Body of pancreas (tissue), 4 donors: ENCODE measurements around the gene PLA2G2C. TPM values are rescaled to one million over a fixed set of nuclear protein-coding genes. Genes with fewer than 3 reads are reported as not detected.

Source experiments
- ATAC-seq: fragments of 150-250 bp; one replicate; pipeline ENCODE4 v1.9.1; 2016
- DNase-seq, 4 donors: peaks; one replicate each; pipeline ENCODE4 v3.0.0-alpha.2; 2019
- H3K27ac ChIP-seq, 4 donors: fragments of 200-600 bp; sonication (generic); 1 replicate in 3 of 4; 2 replicates in 1 of 4; pipeline versions ENCODE4 v1.5.1 to v1.6.1; 2016 to 2019; ENCODE audit warnings: mild to moderate bottlenecking in 1 of 4, mixed read lengths in 1 of 4, moderate library complexity in 1 of 4
- H3K27me3 ChIP-seq, 2 donors: fragments of 200-600 bp; sonication (generic); one replicate each; pipeline ENCODE4 v1.6.0; 2016; ENCODE audit warnings: mild to moderate bottlenecking in 1 of 2
- H3K36me3 ChIP-seq, 2 donors: fragments of 200-600 bp; sonication (generic); replicated peaks in 1 of 2; 2 replicates each; pipeline ENCODE4 v1.5.1; 2016; ENCODE audit warnings: low read depth in 2 of 2; ENCODE audit not compliant: insufficient read depth in 1 of 2
- H3K4me1 ChIP-seq: fragments of 200-600 bp; sonication (generic); one replicate; pipeline ENCODE4 v1.6.0; 2016
- H3K4me3 ChIP-seq, 2 donors: fragments of 200-600 bp; sonication (generic); 1 replicate in 1 of 2; 2 replicates in 1 of 2; pipeline ENCODE4 v1.5.1; 2016 to 2019
- H3K9me3 ChIP-seq, 3 donors: fragments of 200-600 bp; sonication (generic); 1 replicate in 2 of 3; 2 replicates in 1 of 3; pipeline ENCODE4 v1.5.1; 2016
- POLR2A ChIP-seq, 3 donors: fragments of 450-650 bp; IDR thresholded peaks; one replicate each; pipeline ENCODE4 v1.6.1; 2016; ENCODE audit warnings: antibody characterized with exemption in 3 of 3, mild to moderate bottlenecking in 2 of 3
- WGBS, 2 donors: methylation state at CpG; one replicate each; pipeline ENCODE4 v1.1.5; 2017; 5-methylcytosine and 5-hydroxymethylcytosine counted together
- intact Hi-C: fragments of 100-400 bp; cut with DNase I; formaldehyde crosslinking; loops from one replicate; pipeline ENCODE4 v1.15.1; 2023
- total RNA-seq, 2 donors: library from RNA; depleted of rRNA; stranded (reverse); fragments of >200 nt; gene quantifications; one replicate each; pipeline ENCODE4 v1.1.0, GENCODE V29; 2016
- TF ChIP-seq, protein P1 (sequence below), 7 experiments: fragments of 450-650 bp in 4 of 7; fragments of 200-600 bp in 3 of 7; sonication (generic) in 3 of 7; IDR thresholded peaks; one replicate each; pipeline ENCODE4 v1.5.1; 2016 to 2019; ENCODE audit warnings: antibody characterized with exemption in 7 of 7

Gene PLA2G2C
- total RNA-seq, 2 donors from 2014 or later = not detected

DNA sequence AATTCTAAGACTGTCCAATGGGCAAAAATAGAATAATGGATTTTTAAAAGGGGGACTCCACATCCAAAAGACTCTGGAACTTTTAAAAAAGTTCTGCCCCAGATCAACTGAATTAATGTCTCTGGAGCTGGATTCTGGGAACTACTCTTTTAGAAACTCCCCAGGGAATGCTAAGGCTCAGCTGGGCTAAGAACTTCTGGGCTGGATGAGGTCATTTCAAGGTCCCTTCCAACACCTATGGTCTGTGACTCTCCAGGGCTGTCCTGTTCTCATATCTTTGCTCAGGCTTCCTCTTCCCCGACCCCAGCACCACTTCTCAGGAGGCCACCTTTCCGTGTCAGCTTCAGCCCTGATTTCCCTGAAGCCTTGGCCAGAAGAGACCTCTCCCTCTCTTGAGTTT, 13.5 kb upstream of the PLA2G2C start:
- Histone ChIP-seq H3K4me3 (no peak overlapping the region), H3K9me3 (no peaks in the 10 kb centered on the region), H3K27me3 (no peaks in the 10 kb centered on the region), H3K36me3 (no peaks in the 10 kb centered on the region), H3K4me1 (no peaks in the 10 kb centered on the region), H3K27ac (no peak overlapping the region)
- ATAC-seq (no peak), DNase-seq (no peak)
- 33 to 35% methylated on average over 2 of the region's 2 CpGs for WGBS, 2 donors
- TF ChIP-seq, protein P1, sequence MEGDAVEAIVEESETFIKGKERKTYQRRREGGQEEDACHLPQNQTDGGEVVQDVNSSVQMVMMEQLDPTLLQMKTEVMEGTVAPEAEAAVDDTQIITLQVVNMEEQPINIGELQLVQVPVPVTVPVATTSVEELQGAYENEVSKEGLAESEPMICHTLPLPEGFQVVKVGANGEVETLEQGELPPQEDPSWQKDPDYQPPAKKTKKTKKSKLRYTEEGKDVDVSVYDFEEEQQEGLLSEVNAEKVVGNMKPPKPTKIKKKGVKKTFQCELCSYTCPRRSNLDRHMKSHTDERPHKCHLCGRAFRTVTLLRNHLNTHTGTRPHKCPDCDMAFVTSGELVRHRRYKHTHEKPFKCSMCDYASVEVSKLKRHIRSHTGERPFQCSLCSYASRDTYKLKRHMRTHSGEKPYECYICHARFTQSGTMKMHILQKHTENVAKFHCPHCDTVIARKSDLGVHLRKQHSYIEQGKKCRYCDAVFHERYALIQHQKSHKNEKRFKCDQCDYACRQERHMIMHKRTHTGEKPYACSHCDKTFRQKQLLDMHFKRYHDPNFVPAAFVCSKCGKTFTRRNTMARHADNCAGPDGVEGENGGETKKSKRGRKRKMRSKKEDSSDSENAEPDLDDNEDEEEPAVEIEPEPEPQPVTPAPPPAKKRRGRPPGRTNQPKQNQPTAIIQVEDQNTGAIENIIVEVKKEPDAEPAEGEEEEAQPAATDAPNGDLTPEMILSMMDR (IDR thresholded peaks at IDR 0.05) = no peak
- no peak for TF ChIP-seq POLR2A (IDR thresholded peaks at IDR 0.05)
- intact Hi-C loops = loop anchor here (10.0 kb wide), 1 partner anchor 285 kb away; no protein-coding TSS in a partner anchor

DNA sequence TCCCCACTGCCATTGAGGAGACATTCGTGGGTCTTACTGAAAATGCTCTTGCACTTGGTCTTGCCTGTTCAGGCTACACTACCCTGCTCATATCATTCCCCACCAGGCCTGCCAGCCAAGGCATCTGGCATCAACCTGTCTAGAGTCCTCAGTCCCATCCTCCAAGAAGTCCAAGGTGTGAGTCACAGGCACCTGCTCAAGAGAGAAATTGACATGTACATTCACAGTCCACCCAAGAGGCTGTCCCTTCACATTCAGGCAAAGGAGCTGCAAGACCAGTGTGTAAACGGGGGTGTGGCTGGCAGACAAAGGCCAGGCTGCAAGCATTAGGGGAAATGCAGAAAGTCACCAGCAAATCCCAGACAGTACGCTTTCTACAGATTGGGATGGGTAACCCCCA, 13.1 kb upstream of the PLA2G2C start:
- Histone ChIP-seq H3K36me3 (no peaks in the 10 kb centered on the region), H3K4me3 (no peak overlapping the region), H3K9me3 (no peaks in the 10 kb centered on the region), H3K27ac (no peak overlapping the region), H3K27me3 (no peaks in the 10 kb centered on the region), H3K4me1 (no peaks in the 10 kb centered on the region)
- DNase-seq = no peak
- 39 to 42% methylated on average over 3 of the region's 3 CpGs for WGBS, 2 donors
- intact Hi-C loops = no loop called here
- no peak for ATAC-seq
- TF ChIP-seq, protein P1 (IDR thresholded peaks at IDR 0.05) = no peak
- no peak for TF ChIP-seq POLR2A (IDR thresholded peaks at IDR 0.05)

DNA sequence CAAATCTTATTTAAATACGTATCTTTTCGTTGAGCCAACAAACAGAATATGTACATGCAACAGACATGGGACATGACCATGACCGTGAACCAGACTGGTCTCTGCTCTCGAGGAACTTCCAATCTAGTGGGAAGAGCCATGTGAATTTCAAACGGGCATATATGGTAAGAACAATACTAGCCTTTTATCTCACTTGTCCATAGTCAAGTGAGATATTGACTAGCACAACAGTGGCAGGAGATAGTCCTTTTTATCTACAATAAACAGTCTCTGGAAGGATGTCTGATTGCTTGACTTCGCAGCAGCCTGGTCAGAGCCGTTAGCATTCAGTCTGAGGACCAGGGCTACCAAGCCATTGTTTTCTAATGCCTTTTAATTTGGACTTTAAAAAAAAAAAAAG, 12.6 kb upstream of the PLA2G2C start:
- Histone ChIP-seq H3K4me3 (no peak overlapping the region), H3K27ac (no peak overlapping the region), H3K4me1 (no peaks in the 10 kb centered on the region), H3K9me3 (no peaks in the 10 kb centered on the region), H3K36me3 (no peaks in the 10 kb centered on the region), H3K27me3 (no peaks in the 10 kb centered on the region)
- DNase-seq = no peak
- no peak for TF ChIP-seq POLR2A (IDR thresholded peaks at IDR 0.05)
- TF ChIP-seq, protein P1 (IDR thresholded peaks at IDR 0.05) = no peak
- no peak for ATAC-seq
- intact Hi-C loops = no loop called here
- 38 to 46% methylated on average over 7 of the region's 7 CpGs for WGBS, 2 donors

DNA sequence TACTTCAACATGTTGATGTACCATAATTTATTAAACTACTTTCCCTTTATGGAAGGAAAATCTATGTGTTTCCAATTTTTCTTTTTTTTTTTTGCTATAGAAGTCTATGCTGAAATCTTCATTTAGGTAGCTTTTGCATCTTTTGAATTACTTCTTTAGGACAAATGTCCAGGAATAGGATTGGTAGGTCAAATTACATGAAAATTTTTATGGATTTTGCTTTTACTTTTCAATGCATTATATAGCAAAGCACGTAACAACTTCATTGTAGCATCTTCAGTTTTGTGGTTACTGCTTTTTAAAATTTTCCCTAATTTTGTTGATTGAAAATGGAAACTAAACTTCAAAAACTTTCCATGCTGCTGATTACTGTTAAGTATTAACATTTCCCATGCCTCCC, 12.0 kb upstream of the PLA2G2C start:
- intact Hi-C loops = no loop called here
- H3K27ac ChIP-seq = no peak overlapping the region

DNA sequence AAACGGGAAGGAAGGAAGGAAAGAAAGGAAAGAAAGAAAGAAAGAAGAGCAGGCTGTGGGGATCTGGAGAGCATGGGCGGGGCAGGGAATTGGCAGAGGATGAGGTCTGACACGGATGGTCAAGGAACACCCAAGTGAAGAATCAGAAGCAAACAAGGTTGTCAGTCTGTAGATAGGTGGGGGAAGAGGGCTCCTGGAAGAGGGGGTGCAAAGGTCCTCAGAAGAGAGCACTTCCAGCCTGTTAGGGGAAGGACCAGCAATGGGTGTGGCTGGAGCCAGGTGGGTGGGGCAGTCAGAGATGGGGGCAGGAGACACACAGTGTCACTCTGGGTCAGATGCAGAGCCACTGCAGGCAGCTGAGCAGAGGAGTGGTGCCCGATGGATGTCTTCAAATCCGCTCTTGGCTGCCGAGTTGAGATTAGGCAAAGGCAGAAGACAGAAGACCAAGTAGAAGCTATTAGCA, 11.0 kb upstream of the PLA2G2C start:
- H3K4me1 ChIP-seq = no peaks in the 10 kb centered on the region
- H3K27me3 ChIP-seq = no peaks in the 10 kb centered on the region
- intact Hi-C loops = no loop called here
- ATAC-seq (no peak), DNase-seq (no peak)
- 51 to 54% methylated on average over 6 of the region's 6 CpGs for WGBS, 2 donors
- H3K4me3 ChIP-seq = no peak overlapping the region
- H3K27ac ChIP-seq = no peak overlapping the region
- no peaks in the 10 kb centered on the region for H3K36me3 ChIP-seq
- TF ChIP-seq POLR2A (IDR thresholded peaks at IDR 0.05) = no peak
- TF ChIP-seq, protein P1 (IDR thresholded peaks at IDR 0.05) = no peak
- H3K9me3 ChIP-seq = no peaks in the 10 kb centered on the region

More for the DNA sequence above, 12.0 kb upstream of the PLA2G2C start:
- ATAC-seq (no peak), DNase-seq (no peak)
- 66% methylated on average over 1 of the region's 1 CpG for WGBS, 2 donors
- Histone ChIP-seq H3K4me3 (no peak overlapping the region), H3K36me3 (no peaks in the 10 kb centered on the region), H3K27me3 (no peaks in the 10 kb centered on the region), H3K9me3 (no peaks in the 10 kb centered on the region), H3K4me1 (no peaks in the 10 kb centered on the region)
- TF ChIP-seq POLR2A (IDR thresholded peaks at IDR 0.05) = no peak
- TF ChIP-seq, protein P1 (IDR thresholded peaks at IDR 0.05) = no peak
